ENCODE results near the gene RBP3. TPM values are rescaled to one million over a fixed set of nuclear protein-coding genes. Genes with fewer than 3 reads are reported as not detected.

Gene RBP3
- total RNA-seq, 1 donor from 2014 or later = not detected

- no peak for DNase-seq (ENCODE audit: low read depth)
- no peaks in the 10 kb centered on the region for H3K36me3 ChIP-seq (ENCODE audit: control insufficient read depth, insufficient read depth, low read length)
- H3K27me3 ChIP-seq (ENCODE audit: control insufficient read depth, insufficient read depth, low read length) = peaks cover 11% of the 10 kb centered on the region
- H3K4me3 ChIP-seq (ENCODE audit: low read depth, low read length) = no peak overlapping the region
- TF ChIP-seq, protein P1, sequence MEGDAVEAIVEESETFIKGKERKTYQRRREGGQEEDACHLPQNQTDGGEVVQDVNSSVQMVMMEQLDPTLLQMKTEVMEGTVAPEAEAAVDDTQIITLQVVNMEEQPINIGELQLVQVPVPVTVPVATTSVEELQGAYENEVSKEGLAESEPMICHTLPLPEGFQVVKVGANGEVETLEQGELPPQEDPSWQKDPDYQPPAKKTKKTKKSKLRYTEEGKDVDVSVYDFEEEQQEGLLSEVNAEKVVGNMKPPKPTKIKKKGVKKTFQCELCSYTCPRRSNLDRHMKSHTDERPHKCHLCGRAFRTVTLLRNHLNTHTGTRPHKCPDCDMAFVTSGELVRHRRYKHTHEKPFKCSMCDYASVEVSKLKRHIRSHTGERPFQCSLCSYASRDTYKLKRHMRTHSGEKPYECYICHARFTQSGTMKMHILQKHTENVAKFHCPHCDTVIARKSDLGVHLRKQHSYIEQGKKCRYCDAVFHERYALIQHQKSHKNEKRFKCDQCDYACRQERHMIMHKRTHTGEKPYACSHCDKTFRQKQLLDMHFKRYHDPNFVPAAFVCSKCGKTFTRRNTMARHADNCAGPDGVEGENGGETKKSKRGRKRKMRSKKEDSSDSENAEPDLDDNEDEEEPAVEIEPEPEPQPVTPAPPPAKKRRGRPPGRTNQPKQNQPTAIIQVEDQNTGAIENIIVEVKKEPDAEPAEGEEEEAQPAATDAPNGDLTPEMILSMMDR (IDR thresholded peaks at IDR 0.05; ENCODE audit: insufficient read depth, low read length, poor library complexity, severe bottlenecking) = no peak
Observed at GRCh38 chr10:47314416-47314970, 33.7 kb upstream of the RBP3 start.

GRCh38 chr10:47315421-47315820 lies 32.7 kb upstream of the RBP3 start:
- DNase-seq (ENCODE audit: low read depth) = no peak
- TF ChIP-seq, protein P1 (IDR thresholded peaks at IDR 0.05; ENCODE audit: insufficient read depth, low read length, poor library complexity, severe bottlenecking) = no peak
- Histone ChIP-seq H3K36me3 (ENCODE audit: control insufficient read depth, insufficient read depth, low read length) (no peaks in the 10 kb centered on the region), H3K27me3 (ENCODE audit: control insufficient read depth, insufficient read depth, low read length) (peaks cover 12% of the 10 kb centered on the region), H3K4me3 (ENCODE audit: low read depth, low read length) (no peak overlapping the region)

DNA sequence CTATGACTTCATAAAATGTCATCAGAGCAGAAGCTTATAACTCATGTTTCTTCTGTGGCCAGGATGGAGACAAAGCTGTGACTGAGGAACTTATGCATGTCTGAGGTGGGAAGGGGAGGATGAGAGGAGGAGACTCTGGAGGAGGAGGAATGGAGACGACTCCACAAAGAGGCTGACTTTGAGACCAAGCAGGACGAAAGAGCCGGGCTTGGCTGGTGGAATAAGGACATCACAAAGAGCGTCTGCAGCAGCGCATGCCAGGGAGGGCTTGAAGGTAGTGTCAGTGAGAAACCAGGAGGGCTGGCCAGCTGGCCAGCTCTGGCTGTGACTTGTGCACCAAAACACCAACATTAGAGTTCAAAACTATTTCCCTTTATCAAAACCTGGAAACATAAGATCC lies 32.0 kb upstream of the RBP3 start:
- TF ChIP-seq, protein P1 (IDR thresholded peaks at IDR 0.05; ENCODE audit: insufficient read depth, low read length, poor library complexity, severe bottlenecking) = no peak
- peaks cover 11% of the 10 kb centered on the region for H3K27me3 ChIP-seq (ENCODE audit: control insufficient read depth, insufficient read depth, low read length)
- H3K36me3 ChIP-seq (ENCODE audit: control insufficient read depth, insufficient read depth, low read length) = no peaks in the 10 kb centered on the region
- H3K4me3 ChIP-seq (ENCODE audit: low read depth, low read length) = no peak overlapping the region
- no peak for DNase-seq (ENCODE audit: low read depth)

DNA sequence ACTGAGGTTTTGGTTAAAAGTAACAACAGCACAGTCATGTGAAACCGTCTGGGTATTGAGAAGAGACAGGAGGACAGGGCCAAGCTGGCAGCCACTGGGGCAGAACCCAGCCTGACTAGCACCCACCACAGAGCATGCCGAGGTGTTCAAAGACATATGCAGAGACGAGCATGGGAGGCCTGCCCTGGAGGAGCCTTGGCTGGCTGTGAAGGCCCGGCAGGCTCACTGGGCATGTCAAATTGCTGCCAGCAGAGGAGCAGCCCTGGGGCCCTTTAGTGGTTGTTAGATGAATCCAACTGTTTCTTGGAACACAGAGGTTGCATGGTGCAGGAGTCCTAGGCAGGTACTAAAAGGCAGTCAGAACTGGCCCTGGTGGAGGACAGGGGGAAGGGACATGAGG lies 30.9 kb upstream of the RBP3 start:
- no peak for DNase-seq (ENCODE audit: low read depth)
- Histone ChIP-seq H3K27me3 (ENCODE audit: control insufficient read depth, insufficient read depth, low read length) (peaks cover 8% of the 10 kb centered on the region), H3K4me3 (ENCODE audit: low read depth, low read length) (no peak overlapping the region), H3K36me3 (ENCODE audit: control insufficient read depth, insufficient read depth, low read length) (no peaks in the 10 kb centered on the region)
- TF ChIP-seq, protein P1 (IDR thresholded peaks at IDR 0.05; ENCODE audit: insufficient read depth, low read length, poor library complexity, severe bottlenecking) = no peak

- TF ChIP-seq, protein P1 (IDR thresholded peaks at IDR 0.05; ENCODE audit: insufficient read depth, low read length, poor library complexity, severe bottlenecking) = no peak
- DNase-seq (ENCODE audit: low read depth) = no peak
- H3K27me3 ChIP-seq (ENCODE audit: control insufficient read depth, insufficient read depth, low read length) = peaks cover 11% of the 10 kb centered on the region
- H3K36me3 ChIP-seq (ENCODE audit: control insufficient read depth, insufficient read depth, low read length) = no peaks in the 10 kb centered on the region
- no peak overlapping the region for H3K4me3 ChIP-seq (ENCODE audit: low read depth, low read length)
Observed at GRCh38 chr10:47318706-47319105, 29.5 kb upstream of the RBP3 start.

- no peak for DNase-seq (ENCODE audit: low read depth)
- Histone ChIP-seq H3K27me3 (ENCODE audit: control insufficient read depth, insufficient read depth, low read length) (peaks cover 12% of the 10 kb centered on the region), H3K36me3 (ENCODE audit: control insufficient read depth, insufficient read depth, low read length) (no peaks in the 10 kb centered on the region), H3K4me3 (ENCODE audit: low read depth, low read length) (no peak overlapping the region)
- TF ChIP-seq, protein P1 (IDR thresholded peaks at IDR 0.05; ENCODE audit: insufficient read depth, low read length, poor library complexity, severe bottlenecking) = no peak
Observed at GRCh38 chr10:47319784-47320183, 28.4 kb upstream of the RBP3 start.

All from kidney epithelial cell (primary cell).